LNCAP (cell line): ENCODE results near the gene CLCA1.

Experiments
- TF ChIP-seq, protein P1 (sequence below): fragments of 450-650 bp; IDR thresholded peaks from 2 replicates; pipeline ENCODE4 v1.5.1; 2017; ENCODE audit warnings: mild to moderate bottlenecking

CLCA1 gene

GRCh38 chr1:86520789-86521521 is 52.2 kb downstream of the CLCA1 start:
- TF ChIP-seq, protein P1, sequence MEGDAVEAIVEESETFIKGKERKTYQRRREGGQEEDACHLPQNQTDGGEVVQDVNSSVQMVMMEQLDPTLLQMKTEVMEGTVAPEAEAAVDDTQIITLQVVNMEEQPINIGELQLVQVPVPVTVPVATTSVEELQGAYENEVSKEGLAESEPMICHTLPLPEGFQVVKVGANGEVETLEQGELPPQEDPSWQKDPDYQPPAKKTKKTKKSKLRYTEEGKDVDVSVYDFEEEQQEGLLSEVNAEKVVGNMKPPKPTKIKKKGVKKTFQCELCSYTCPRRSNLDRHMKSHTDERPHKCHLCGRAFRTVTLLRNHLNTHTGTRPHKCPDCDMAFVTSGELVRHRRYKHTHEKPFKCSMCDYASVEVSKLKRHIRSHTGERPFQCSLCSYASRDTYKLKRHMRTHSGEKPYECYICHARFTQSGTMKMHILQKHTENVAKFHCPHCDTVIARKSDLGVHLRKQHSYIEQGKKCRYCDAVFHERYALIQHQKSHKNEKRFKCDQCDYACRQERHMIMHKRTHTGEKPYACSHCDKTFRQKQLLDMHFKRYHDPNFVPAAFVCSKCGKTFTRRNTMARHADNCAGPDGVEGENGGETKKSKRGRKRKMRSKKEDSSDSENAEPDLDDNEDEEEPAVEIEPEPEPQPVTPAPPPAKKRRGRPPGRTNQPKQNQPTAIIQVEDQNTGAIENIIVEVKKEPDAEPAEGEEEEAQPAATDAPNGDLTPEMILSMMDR: no peak

DNA sequence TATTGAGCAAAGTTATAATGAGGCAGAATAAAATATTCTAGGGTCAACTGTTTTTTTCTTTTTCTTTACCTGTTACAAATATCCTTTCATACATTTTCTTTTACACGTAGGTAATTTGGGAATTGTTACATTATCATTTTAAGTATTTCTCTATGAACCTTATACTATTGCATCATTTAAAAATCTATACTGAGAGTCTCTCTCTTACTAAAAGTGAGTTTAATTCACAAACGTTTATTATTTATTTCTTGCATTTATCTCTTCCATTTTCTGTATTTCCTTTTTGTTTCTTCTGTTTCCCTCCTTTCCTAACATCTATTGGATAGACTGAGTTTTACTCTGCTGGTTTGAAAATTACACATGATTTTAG is 52.8 kb downstream of the CLCA1 start:
- TF ChIP-seq, protein P1: no peak

GRCh38 chr1:86522240-86522639 is 53.5 kb downstream of the CLCA1 start:
- TF ChIP-seq, protein P1: no peak

DNA sequence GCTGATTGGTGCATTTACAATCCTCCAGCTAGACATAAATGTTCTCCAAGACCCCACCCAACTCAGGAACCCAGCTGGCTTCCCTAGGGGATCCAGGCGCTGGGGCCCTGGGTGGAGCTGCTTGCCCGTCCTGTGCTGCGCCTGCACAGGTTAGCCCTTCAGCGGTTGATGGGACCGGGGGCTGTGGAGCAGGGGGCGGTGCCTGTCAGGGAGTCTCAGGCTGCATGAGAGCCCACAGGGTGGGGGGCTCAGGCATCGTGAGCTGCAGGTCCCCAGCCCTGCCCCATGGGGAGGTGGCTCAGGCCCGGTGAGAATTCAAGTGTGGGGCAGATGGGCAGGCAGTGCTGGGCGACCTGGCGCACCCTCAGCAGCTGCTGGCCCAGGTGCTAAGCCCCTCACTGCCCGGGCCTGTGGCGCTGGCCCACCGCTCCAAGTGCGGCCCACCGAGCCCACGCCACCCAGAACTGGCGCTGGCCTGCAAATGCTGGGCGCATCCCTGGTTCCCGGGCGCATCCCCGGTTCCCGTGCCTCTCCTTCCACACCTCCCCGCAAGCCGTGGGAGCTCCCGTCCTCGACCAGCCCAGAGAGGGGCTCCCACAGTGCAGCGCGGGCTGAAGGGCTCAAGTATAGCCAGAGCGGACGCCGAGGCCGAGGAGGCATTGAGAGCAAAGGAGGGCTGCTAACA is 55.1 kb downstream of the CLCA1 start:
- TF ChIP-seq, protein P1: no peak

DNA sequence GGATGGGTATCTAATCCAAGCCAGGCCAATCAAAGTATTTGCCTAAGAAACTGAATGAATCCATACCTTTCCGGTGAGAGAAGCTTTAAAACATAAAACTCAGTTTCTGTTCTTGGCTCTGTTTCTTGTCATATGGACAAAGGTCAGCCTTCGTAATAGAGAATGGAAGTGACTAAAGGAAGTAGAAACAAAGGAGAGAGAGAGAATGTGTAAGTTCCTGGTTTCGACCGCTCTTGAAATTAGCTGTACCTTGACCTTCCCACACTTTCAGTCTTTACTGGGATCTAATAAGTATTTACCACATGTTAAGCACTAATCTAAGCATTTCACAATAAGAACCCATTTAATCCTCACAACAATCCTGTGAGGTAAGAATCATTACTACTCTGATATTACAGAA is 58.6 kb downstream of the CLCA1 start:
- TF ChIP-seq, protein P1: no peak

DNA sequence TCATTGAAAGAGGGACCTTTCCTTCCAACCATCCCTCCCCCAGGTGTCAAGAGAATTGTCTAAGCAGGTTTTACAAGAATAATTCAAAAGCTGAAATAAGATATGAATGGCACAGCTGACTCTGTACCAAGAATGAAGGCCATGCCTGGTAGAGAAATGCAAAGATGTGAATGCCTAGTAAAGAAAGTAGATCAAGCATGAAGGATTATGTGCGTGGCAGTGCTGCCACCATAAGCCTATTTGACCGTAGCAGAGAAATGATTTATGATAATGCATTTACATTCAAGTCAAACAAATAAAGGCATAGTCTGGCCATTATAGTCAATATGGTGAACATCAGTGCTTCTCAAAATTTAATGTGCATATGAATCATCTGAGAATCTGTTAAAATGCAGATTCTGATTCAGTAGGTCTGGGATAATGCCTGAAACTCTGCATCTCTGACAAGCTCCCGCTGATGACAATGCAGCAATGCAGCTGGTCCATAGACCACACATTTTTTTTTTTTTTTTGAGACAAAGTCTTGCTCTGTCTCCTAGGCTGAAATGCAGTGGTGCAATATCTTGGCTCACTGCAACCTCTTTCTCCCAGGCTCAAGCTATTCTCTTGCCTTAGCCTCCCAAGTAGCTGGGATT is 61.6 kb downstream of the CLCA1 start:
- TF ChIP-seq, protein P1: no peak

DNA sequence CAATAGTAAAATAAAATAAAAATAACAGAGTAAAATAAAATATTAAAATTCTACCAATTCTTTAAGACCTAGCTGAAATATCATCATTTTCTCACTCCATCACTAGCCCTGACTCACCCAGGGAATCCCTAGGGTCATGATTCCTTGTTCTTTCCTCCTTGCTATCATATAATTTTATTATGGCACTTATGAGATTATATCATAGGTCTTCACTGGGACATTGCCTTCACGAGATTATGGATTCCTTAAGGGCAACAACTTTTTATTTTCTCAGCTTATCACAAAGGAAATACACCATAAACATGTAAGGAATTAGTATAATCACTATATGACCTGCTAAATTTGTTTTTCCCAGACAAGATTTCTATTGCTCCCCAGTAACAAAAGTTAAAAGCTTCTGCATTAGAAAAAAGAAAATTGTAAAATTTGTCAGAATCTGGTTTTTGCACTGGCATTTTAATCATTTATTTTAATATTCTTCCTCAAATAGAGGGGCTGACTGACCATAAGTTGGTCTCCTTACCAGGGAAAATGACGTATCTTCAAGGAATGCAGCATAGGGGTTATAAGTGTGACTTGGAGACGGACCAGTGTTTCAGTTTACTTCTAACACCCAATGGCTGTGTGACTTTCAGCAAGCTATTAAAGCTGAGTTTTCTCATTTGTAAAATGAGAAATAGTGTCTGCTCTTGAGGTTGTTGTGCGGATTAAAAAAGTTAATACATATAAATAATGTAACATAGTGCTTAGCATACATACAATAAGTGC is 69.4 kb downstream of the CLCA1 start:
- TF ChIP-seq, protein P1: no peak
